Kidney (tissue), 14 donors: ENCODE measurements around the gene ZGLP1. TPM values are rescaled to one million over a fixed set of nuclear protein-coding genes. Genes with fewer than 3 reads are reported as not detected.

Experiments used
- DNase-seq, 5 donors: peaks; one replicate each; pipeline ENCODE4 v3.0.0-alpha.2; 2013 to 2020
- FAIRE-seq: peaks from 2 replicates; lab custom pipeline; 2012; peaks lifted over from hg19 to GRCh38; lab: Jason Lieb, UNC
- H3K27ac ChIP-seq, 2 donors: one replicate each; pipeline ENCODE4 v1.7.0; 2013; ENCODE audit warnings: low read depth in 2 of 2, low read length in 2 of 2, inconsistent platforms in 1 of 2
- H3K27me3 ChIP-seq: one replicate; pipeline ENCODE4 v1.7.1; 2013; ENCODE audit warnings: low read length, inconsistent platforms; ENCODE audit not compliant: control insufficient read depth, insufficient read depth
- H3K36me3 ChIP-seq, 3 donors: one replicate each; pipeline versions ENCODE4 v1.7.0 to v1.7.1; 2013; ENCODE audit warnings: low read length in 3 of 3, control low read depth in 1 of 3, inconsistent platforms in 1 of 3; ENCODE audit not compliant: insufficient read depth in 3 of 3, control insufficient read depth in 2 of 3
- H3K4me1 ChIP-seq, 3 donors: one replicate each; pipeline versions ENCODE4 v1.7.0 to v1.7.1; 2013; ENCODE audit warnings: low read length in 3 of 3, inconsistent platforms in 1 of 3, low read depth in 1 of 3; ENCODE audit not compliant: control insufficient read depth in 2 of 3, insufficient read depth in 2 of 3
- H3K4me3 ChIP-seq, 3 donors: one replicate each; pipeline versions ENCODE4 v1.7.0 to v1.8.1; 2013; ENCODE audit warnings: low read length in 3 of 3, control low read depth in 1 of 3, inconsistent platforms in 1 of 3
- H3K9ac ChIP-seq, 3 donors: one replicate each; pipeline versions ENCODE4 v1.7.0 to v1.7.1; 2013; ENCODE audit warnings: low read length in 3 of 3, control low read depth in 1 of 3, inconsistent platforms in 1 of 3
- H3K9me3 ChIP-seq, 3 donors: one replicate each; pipeline versions ENCODE4 v1.7.0 to v1.7.1; 2013; ENCODE audit warnings: low read length in 3 of 3, control low read depth in 1 of 3, inconsistent platforms in 1 of 3; ENCODE audit not compliant: control insufficient read depth in 2 of 3, insufficient read depth in 1 of 3
- CTCF ChIP-seq: IDR thresholded peaks from 3 replicates; pipeline ENCODE4 v1.5.1; 2012; ENCODE audit warnings: mild to moderate bottlenecking, moderate library complexity, borderline replicate concordance; ENCODE audit not compliant: insufficient read depth; ENCODE audit errors: extremely low read depth
- intact Hi-C: fragments of 100-400 bp; cut with DNase I; formaldehyde crosslinking; loops from one replicate; pipeline ENCODE4 v1.11.1; 2022
- polyA plus RNA-seq: library from polyadenylated mRNA; stranded (reverse); fragments of 350-450 nt; fragmentation: Illumina TruSeq; extraction: RNeasy Lipid Tissue Mini Kit (QIAGEN cat#74804); gene quantifications from one replicate; pipeline ENCODE4 v1.2.3, GENCODE V29; 2014; ENCODE audit warnings: low read depth, low replicate concordance; ENCODE audit not compliant: insufficient read depth
- total RNA-seq: library from RNA; stranded (reverse); fragmentation: NEBNext Ultra II Directional; extraction: Animal tissue kit (Norgen Biotek cat#: 25700); gene quantifications from one replicate; pipeline ENCODE4 v1.2.1, GENCODE V29; 2021
- donor health status: control.
- donor health status: control.
- donor health status: control.
- donor health status: control.
- donor health status: control.
- donor health status: DM: yes; HTN: yes; CAD: no.
- donor health status: Normal renal cell carcinoma (clear cell type).

Gene ZGLP1
- total and polyA plus RNA-seq, 2 donors from 2014 or later, result 4.6 to 5.5 TPM

GRCh38 chr19:10333758-10334587 is 24.4 kb upstream of the ZGLP1 start:
- H3K9ac ChIP-seq, result peak overlapping the region; percentile 65 to 80 (median 72)
- TF ChIP-seq CTCF, result no peak
- H3K27me3 ChIP-seq, result no peaks in the 10 kb centered on the region
- DNase-seq (peak in 2 of 5 donors; percentile 9 to 19), FAIRE-seq (no peak)
- peak overlapping the region; percentile 85 to 86 for H3K27ac ChIP-seq
- intact Hi-C loops, result no loop called here
- H3K9me3 ChIP-seq, result no peaks in the 10 kb centered on the region
- peaks cover 0 to 6% (median 4%) of the 10 kb centered on the region in 3 donors for H3K36me3 ChIP-seq
- H3K4me1 ChIP-seq, result peaks cover 0 to 21% (median 6%) of the 10 kb centered on the region in 3 donors
- H3K4me3 ChIP-seq, result peak overlapping the region; percentile 71 to 98 (median 95)

DNA sequence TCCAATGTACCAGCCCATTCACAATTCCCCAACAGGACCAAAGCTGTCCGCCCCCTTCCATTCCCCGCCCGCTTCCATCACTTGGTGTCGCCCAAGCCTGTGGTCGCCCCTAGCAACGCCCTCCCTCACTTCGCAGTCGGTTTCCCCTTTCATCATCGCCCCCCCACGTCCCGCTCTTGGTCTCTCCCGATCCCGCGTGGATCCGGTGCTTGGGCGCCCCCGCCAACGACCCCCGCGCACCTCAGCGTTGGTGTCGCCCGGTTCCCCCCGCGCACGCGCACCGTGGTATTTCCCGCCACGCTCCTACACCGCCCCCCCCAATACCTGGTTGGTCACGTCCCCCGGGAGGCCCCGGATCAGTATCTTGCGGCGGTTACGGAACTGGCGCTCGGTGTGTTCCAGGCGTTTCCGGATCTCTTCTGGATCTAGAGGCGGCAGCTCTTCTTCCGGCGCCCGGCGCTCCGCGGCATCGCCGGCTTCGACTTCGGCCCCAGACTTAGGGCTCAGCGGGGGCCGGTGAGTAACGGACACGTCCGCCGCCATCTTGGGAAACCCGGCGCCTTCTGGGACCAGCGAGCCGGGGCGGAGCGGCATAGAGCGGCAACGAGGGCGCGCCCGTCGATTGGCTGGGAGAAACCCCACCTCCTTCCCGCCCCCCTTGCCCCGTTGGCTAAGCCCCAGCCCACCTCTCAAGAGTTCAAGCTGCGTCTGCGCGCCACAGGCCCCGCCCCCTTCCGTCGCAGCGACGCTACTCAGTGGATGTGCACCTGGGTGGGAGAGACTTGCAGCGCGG is 23.5 kb upstream of the ZGLP1 start, which contains the start of gene RAVER1:
Gene RAVER1, minus strand, starts transcription at position 565 of the 793 bp plus-strand sequence. Its CDS starts 22 bp downstream, at position 543.
- FAIRE-seq, result no peak

More for the DNA sequence above, 23.5 kb upstream of the ZGLP1 start, which contains the start of gene RAVER1:
- Histone ChIP-seq H3K4me3 (peak within 1 kb of the TSS; percentile 71 to 98 (median 95)), H3K27ac (peak within 1 kb of the TSS; percentile 85 to 86), H3K27me3 (no peaks in the 10 kb centered on the region), H3K4me1 (peaks cover 0 to 21% (median 6%) of the 10 kb centered on the region in 3 donors), H3K9me3 (no peaks in the 10 kb centered on the region), H3K9ac (peak within 1 kb of the TSS; percentile 72 to 80 (median 76)), H3K36me3 (peaks cover 0 to 10% (median 4%) of the 10 kb centered on the region in 3 donors)
- peak; percentile 98 to 99 (median 99) for DNase-seq
- TF ChIP-seq CTCF, result no peak
- intact Hi-C loops, result no loop called here
